Neuronal stem cell (in vitro differentiated cells): ENCODE measurements around the gene CFAP99.

Source experiments
- DNase-seq: peaks from one replicate; pipeline ENCODE4 v3.0.0-alpha.2; 2013; ENCODE audit warnings: low spot score
- H2AFZ ChIP-seq: one replicate; pipeline ENCODE4 v1.6.1; 2013; ENCODE audit warnings: mild to moderate bottlenecking, low read length, inconsistent platforms
- H2AK5ac ChIP-seq: 2 replicates; pipeline ENCODE4 v1.6.1; 2013; ENCODE audit warnings: low read depth, mild to moderate bottlenecking, inconsistent platforms, low read length, moderate library complexity, mixed read lengths
- H2BK120ac ChIP-seq: 2 replicates; pipeline ENCODE4 v1.6.1; 2013; ENCODE audit warnings: low read depth, mild to moderate bottlenecking, inconsistent platforms, low read length, moderate library complexity, mixed read lengths
- H2BK12ac ChIP-seq: one replicate; pipeline ENCODE4 v1.6.1; 2013; ENCODE audit warnings: low read length, inconsistent platforms
- H2BK15ac ChIP-seq: 2 replicates; pipeline ENCODE4 v1.6.1; 2013; ENCODE audit warnings: mild to moderate bottlenecking, low read length, inconsistent platforms, mixed read lengths
- H2BK5ac ChIP-seq: one replicate; pipeline ENCODE4 v1.6.1; 2013; ENCODE audit warnings: inconsistent platforms, mild to moderate bottlenecking, low read length, moderate library complexity
- H3K14ac ChIP-seq: one replicate; pipeline ENCODE4 v1.6.1; 2013; ENCODE audit warnings: low read length, inconsistent platforms
- H3K18ac ChIP-seq: 2 replicates; pipeline ENCODE4 v1.6.1; 2013; ENCODE audit warnings: low read length, inconsistent platforms
- H3K23ac ChIP-seq: 2 replicates; pipeline ENCODE4 v1.6.1; 2013; ENCODE audit warnings: low read depth, mild to moderate bottlenecking, mixed read lengths, low read length, inconsistent platforms; ENCODE audit not compliant: poor library complexity
- H3K27ac ChIP-seq: replicated peaks from 3 replicates; pipeline ENCODE4 v1.5.1; 2013; ENCODE audit warnings: low read length, inconsistent platforms
- H3K27me3 ChIP-seq, 3 experiments: 2 replicates each; pipeline ENCODE4 v1.6.1; 2013; ENCODE audit warnings: low read length in 3 of 3, mild to moderate bottlenecking in 2 of 3, inconsistent platforms in 1 of 3, low read depth in 1 of 3, mixed read lengths in 1 of 3, moderate library complexity in 1 of 3; ENCODE audit not compliant: control insufficient read depth in 3 of 3, insufficient read depth in 3 of 3
- H3K36me3 ChIP-seq, 2 donors: replicated peaks in 1 of 2; 2 replicates each; pipeline ENCODE4 v1.6.1; 2013; ENCODE audit warnings: low read length in 2 of 2; ENCODE audit not compliant: control insufficient read depth in 2 of 2, insufficient read depth in 2 of 2
- H3K4ac ChIP-seq: 2 replicates; pipeline ENCODE4 v1.6.1; 2013; ENCODE audit warnings: inconsistent platforms, mild to moderate bottlenecking, low read length, moderate library complexity
- H3K4me1 ChIP-seq, 2 donors: 1 replicate in 1 of 2; 2 replicates in 1 of 2; pipeline ENCODE4 v1.6.1; 2013; ENCODE audit warnings: low read length in 2 of 2, low read depth in 1 of 2; ENCODE audit not compliant: control insufficient read depth in 2 of 2, insufficient read depth in 1 of 2
- H3K4me2 ChIP-seq: one replicate; pipeline ENCODE4 v1.6.1; 2013; ENCODE audit warnings: mild to moderate bottlenecking, low read length, inconsistent platforms; ENCODE audit not compliant: insufficient read depth, poor library complexity, severe bottlenecking
- H3K4me3 ChIP-seq, 2 donors: 2 replicates each; pipeline ENCODE4 v1.5.1; 2013; ENCODE audit warnings: low read length in 2 of 2, mild to moderate bottlenecking in 2 of 2, inconsistent platforms in 1 of 2, moderate library complexity in 1 of 2
- H3K79me1 ChIP-seq: one replicate; pipeline ENCODE4 v1.6.1; 2013; ENCODE audit warnings: low read depth, mild to moderate bottlenecking, inconsistent platforms, low read length, moderate library complexity
- H3K9ac ChIP-seq: one replicate; pipeline ENCODE4 v1.6.1; 2013; ENCODE audit warnings: mild to moderate bottlenecking, low read depth, low read length, inconsistent platforms; ENCODE audit not compliant: poor library complexity
- H3K9me3 ChIP-seq, 2 donors: replicated peaks in 1 of 2; 2 replicates each; pipeline versions ENCODE3 to v1.6.1; 2013; ENCODE audit warnings: low read length in 2 of 2, mild to moderate bottlenecking in 2 of 2, inconsistent platforms in 1 of 2, low read depth in 1 of 2, mixed read lengths in 1 of 2, moderate library complexity in 1 of 2; ENCODE audit not compliant: control insufficient read depth in 2 of 2, insufficient read depth in 1 of 2
- H4K8ac ChIP-seq: one replicate; pipeline ENCODE4 v1.6.1; 2013; ENCODE audit warnings: low read depth, mild to moderate bottlenecking, inconsistent platforms, low read length, moderate library complexity
- H4K91ac ChIP-seq: one replicate; pipeline ENCODE4 v1.6.1; 2013; ENCODE audit warnings: low read length, low read depth, mild to moderate bottlenecking, inconsistent platforms; ENCODE audit not compliant: poor library complexity
- WGBS, 2 donors: extraction: QIAGEN DNeasy Blood & Tissue Kit; methylation state at CpG; one replicate each; pipeline ENCODE4 v1.1.7; 2013; ENCODE audit warnings: missing lambda C conversion rate in 2 of 2, mixed read lengths in 1 of 2; ENCODE audit not compliant: insufficient read length in 2 of 2, insufficient replicate concordance in 1 of 2; ENCODE audit errors: extremely low coverage in 2 of 2; 5-methylcytosine and 5-hydroxymethylcytosine counted together

The CFAP99 gene

DNA sequence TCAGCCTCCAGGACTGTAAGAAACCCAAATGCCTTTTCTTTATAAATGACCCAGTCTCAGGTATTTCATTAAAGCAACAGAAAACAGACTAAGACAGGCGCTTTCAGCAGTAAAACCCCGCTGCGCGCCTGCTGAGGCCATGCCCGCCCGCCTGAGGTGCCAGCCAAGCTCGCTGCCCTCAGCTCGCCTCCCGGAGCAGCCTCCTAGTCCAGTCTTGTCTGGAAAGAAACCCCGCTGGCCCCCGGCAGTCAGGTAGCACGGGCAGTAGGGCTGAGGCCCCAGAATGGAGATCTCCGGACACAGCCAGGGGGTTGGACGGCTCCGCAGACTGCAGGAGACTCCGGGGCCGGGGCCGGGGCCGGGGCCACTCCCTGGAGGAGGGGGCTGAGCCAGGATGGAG, 32.0 kb upstream of the CFAP99 start:
- H2AFZ ChIP-seq = no peak overlapping the region
- no peaks in the 10 kb centered on the region for H3K9me3 ChIP-seq
- H3K4me3 ChIP-seq = no peak overlapping the region
- peak overlapping the region; percentile 60 for H2AK5ac ChIP-seq
- no peak overlapping the region for H3K9ac ChIP-seq
- no peak overlapping the region for H3K23ac ChIP-seq
- H2BK5ac ChIP-seq = no peak overlapping the region
- no peak overlapping the region for H4K91ac ChIP-seq
- peaks cover 0 to 69% (median 2%) of the 10 kb centered on the region in 3 experiments for H3K27me3 ChIP-seq
- no peak overlapping the region for H3K27ac ChIP-seq
- H3K18ac ChIP-seq = peak overlapping the region; percentile 33
- WGBS, 2 donors = no CpG with 5 or more reads among the region's 19 CpGs
- no peak for DNase-seq
- H2BK120ac ChIP-seq = no peak overlapping the region
- H3K4ac ChIP-seq = no peak overlapping the region
- no peak overlapping the region for H4K8ac ChIP-seq
- H2BK15ac ChIP-seq = no peak overlapping the region
- no peak overlapping the region for H3K4me2 ChIP-seq
- no peaks in the 10 kb centered on the region for H3K79me1 ChIP-seq
- H3K14ac ChIP-seq = no peak overlapping the region
- H3K4me1 ChIP-seq = peaks cover 9 to 25% of the 10 kb centered on the region in 2 donors
- peak overlapping the region; percentile 34 for H2BK12ac ChIP-seq
- no peaks in the 10 kb centered on the region for H3K36me3 ChIP-seq

DNA sequence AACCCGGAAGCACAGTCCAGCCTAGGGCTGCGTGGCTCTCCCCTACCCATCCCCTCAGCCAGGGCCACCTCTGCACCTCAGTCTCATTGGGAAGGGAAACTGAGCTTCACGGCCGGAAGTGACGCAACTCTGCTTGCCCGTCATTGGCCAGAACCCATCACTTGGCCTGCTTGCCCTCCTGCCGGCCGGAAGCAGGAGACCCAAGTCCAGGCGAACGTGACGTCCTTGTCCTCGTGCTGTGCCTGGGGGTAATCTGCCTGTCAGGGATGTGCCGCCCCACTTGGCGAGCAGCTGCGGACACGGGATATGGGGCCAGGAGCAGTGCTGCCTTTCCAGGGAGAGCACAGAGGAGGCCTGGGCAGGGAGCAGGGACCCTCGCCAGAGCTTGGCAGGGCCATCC, 31.5 kb upstream of the CFAP99 start:
- peak overlapping the region; percentile 12 for H2BK12ac ChIP-seq
- no peak for DNase-seq
- peaks cover 0 to 74% (median 2%) of the 10 kb centered on the region in 3 experiments for H3K27me3 ChIP-seq
- no peaks in the 10 kb centered on the region for H3K36me3 ChIP-seq
- H3K4ac ChIP-seq = no peak overlapping the region
- H4K91ac ChIP-seq = no peak overlapping the region
- H3K4me1 ChIP-seq = peaks cover 9 to 25% of the 10 kb centered on the region in 2 donors
- H3K9me3 ChIP-seq = no peaks in the 10 kb centered on the region
- peak overlapping the region; percentile 15 for H3K23ac ChIP-seq
- peak overlapping the region; percentile 83 for H2BK15ac ChIP-seq
- H2AK5ac ChIP-seq = peak overlapping the region; percentile 60
- peak overlapping the region; percentile 71 for H3K18ac ChIP-seq
- H3K27ac ChIP-seq = no peak overlapping the region
- no peak overlapping the region for H3K4me2 ChIP-seq
- no CpG with 5 or more reads among the region's 17 CpGs for WGBS, 2 donors
- no peak overlapping the region for H3K4me3 ChIP-seq
- no peaks in the 10 kb centered on the region for H3K79me1 ChIP-seq
- peak overlapping the region; percentile 25 for H3K14ac ChIP-seq
- no peak overlapping the region for H4K8ac ChIP-seq
- H2BK120ac ChIP-seq = no peak overlapping the region
- no peak overlapping the region for H2AFZ ChIP-seq
- H2BK5ac ChIP-seq = peak overlapping the region; percentile 19
- no peak overlapping the region for H3K9ac ChIP-seq

DNA sequence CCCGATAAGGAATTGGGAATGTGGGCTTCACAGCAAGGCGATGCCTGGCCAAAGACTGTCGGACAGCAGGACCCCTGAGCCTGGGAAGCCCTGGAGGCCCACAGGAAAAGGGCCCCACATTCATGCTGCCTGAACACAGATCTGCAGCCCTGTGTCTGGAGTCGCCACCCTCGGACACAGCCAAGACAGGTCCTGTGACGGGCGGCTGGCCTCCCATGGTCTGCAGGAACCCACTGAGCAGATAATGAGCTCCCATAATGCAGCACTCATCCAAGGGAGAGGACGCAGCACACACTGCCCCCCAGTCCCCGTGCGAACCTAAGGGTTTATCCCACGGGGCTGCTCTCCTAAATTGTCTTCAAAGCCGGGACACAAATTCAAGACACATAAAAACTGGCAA, 30.9 kb upstream of the CFAP99 start:
- Histone ChIP-seq H3K18ac (peak overlapping the region; percentile 40), H3K27ac (no peak overlapping the region), H2BK5ac (no peak overlapping the region), H3K14ac (no peak overlapping the region), H3K4me3 (no peak overlapping the region), H3K9ac (no peak overlapping the region), H3K4ac (no peak overlapping the region), H3K9me3 (no peaks in the 10 kb centered on the region), H3K4me1 (peaks cover 9 to 25% of the 10 kb centered on the region in 2 donors), H3K4me2 (no peak overlapping the region), H2BK120ac (no peak overlapping the region), H4K8ac (no peak overlapping the region), H2AFZ (no peak overlapping the region), H2BK15ac (peak overlapping the region; percentile 83), H3K27me3 (peaks cover 0 to 80% (median 2%) of the 10 kb centered on the region in 3 experiments), H4K91ac (no peak overlapping the region), H3K23ac (peak overlapping the region; percentile 48), H3K36me3 (no peaks in the 10 kb centered on the region), H2BK12ac (no peak overlapping the region), H3K79me1 (no peaks in the 10 kb centered on the region), H2AK5ac (no peak overlapping the region)
- DNase-seq = no peak
- WGBS, 2 donors = no CpG with 5 or more reads among the region's 12 CpGs

DNA sequence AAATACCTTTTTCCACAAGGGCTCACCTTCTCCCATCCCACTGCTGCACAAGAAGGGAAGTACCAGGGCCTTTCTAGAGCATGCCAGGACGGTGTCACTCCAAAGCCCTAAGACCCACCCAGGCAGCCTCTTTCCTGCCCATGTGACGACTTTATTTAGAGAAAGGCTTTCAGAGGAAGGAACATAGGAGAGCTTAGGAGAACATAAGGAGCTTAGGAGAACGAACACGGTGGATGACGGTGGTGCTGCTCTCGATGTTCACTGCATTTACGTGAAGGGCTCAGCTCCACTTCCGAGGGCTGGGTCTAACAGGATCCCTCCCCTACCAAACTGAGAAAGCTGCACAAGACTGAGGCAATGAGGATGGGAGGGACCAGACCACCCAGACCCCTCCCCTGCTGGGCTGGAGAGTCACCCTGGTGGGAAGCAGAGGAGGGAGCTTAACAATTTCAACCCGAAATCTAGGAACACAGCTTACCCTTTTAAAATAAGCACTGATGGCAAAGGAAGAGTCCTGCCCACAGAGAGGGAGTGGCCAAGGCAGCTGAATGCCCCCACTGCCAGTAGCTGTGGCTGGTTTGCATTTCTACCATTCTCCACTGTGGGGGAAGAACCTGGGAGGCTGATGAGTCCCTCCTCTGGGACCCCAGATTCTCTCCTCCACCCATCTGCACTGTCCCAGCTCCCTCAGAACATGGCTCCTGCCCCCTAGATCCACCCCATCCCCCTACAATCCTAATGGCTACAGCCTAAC, 30.1 kb upstream of the CFAP99 start:
- Histone ChIP-seq H2BK120ac (no peak overlapping the region), H3K36me3 (no peaks in the 10 kb centered on the region), H3K14ac (no peak overlapping the region), H2AK5ac (peak overlapping the region; percentile 66), H3K27ac (no peak overlapping the region), H2BK5ac (peak overlapping the region; percentile 62), H3K4me2 (no peak overlapping the region), H2BK15ac (no peak overlapping the region), H2BK12ac (no peak overlapping the region), H3K79me1 (no peaks in the 10 kb centered on the region), H3K9ac (no peak overlapping the region), H3K18ac (no peak overlapping the region), H3K4ac (no peak overlapping the region), H3K4me3 (no peak overlapping the region), H4K91ac (no peak overlapping the region), H3K4me1 (peaks cover 15 to 31% of the 10 kb centered on the region in 2 donors), H3K23ac (peak overlapping the region; percentile 44), H4K8ac (no peak overlapping the region), H3K27me3 (peaks cover 0 to 82% (median 4%) of the 10 kb centered on the region in 3 experiments), H2AFZ (no peak overlapping the region), H3K9me3 (no peaks in the 10 kb centered on the region)
- no peak for DNase-seq
- no CpG with 5 or more reads among the region's 9 CpGs for WGBS, 2 donors
